ENCODE results near the gene POLD3. TPM values are rescaled to one million over a fixed set of nuclear protein-coding genes. Genes with fewer than 3 reads are reported as not detected.
A peak's percentile ranks its signal among the peaks of the same experiment; 100 is the strongest.

POLD3 gene
- total and polyA plus RNA-seq, 11 donors, result 2.8 to 14.7 (median 6.5) TPM

GRCh38 chr11:74570266-74571061 lies 21.9 kb upstream of the POLD3 start:
- intact Hi-C loops (cut with DNase I), result loop anchor here (1.0 to 10.0 kb wide), 9 partner anchors 116 to 316 kb away; no protein-coding TSS in a partner anchor
- peak in 4 of 5 donors; percentile 13 to 36 (median 32) for DNase-seq
- Histone ChIP-seq H3K36me3 (no peaks in the 10 kb centered on the region), H3K9me3 (no peaks in the 10 kb centered on the region), H3K27ac (no peak overlapping the region), H3K4me1 (no peaks in the 10 kb centered on the region), H3K4me3 (no peak overlapping the region), H3K27me3 (no peaks in the 10 kb centered on the region)
- 58 to 67% (median 62%) methylated on average over 8 of the region's 8 CpGs for WGBS, 4 donors
- TF ChIP-seq, protein P1, sequence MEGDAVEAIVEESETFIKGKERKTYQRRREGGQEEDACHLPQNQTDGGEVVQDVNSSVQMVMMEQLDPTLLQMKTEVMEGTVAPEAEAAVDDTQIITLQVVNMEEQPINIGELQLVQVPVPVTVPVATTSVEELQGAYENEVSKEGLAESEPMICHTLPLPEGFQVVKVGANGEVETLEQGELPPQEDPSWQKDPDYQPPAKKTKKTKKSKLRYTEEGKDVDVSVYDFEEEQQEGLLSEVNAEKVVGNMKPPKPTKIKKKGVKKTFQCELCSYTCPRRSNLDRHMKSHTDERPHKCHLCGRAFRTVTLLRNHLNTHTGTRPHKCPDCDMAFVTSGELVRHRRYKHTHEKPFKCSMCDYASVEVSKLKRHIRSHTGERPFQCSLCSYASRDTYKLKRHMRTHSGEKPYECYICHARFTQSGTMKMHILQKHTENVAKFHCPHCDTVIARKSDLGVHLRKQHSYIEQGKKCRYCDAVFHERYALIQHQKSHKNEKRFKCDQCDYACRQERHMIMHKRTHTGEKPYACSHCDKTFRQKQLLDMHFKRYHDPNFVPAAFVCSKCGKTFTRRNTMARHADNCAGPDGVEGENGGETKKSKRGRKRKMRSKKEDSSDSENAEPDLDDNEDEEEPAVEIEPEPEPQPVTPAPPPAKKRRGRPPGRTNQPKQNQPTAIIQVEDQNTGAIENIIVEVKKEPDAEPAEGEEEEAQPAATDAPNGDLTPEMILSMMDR (IDR thresholded peaks at IDR 0.05), result peak; percentile 60 to 77 (median 70)
- no peak for TF ChIP-seq POLR2A (IDR thresholded peaks at IDR 0.05)
- peak in 3 of 4 donors; percentile 70 to 87 (median 85) for ATAC-seq

DNA sequence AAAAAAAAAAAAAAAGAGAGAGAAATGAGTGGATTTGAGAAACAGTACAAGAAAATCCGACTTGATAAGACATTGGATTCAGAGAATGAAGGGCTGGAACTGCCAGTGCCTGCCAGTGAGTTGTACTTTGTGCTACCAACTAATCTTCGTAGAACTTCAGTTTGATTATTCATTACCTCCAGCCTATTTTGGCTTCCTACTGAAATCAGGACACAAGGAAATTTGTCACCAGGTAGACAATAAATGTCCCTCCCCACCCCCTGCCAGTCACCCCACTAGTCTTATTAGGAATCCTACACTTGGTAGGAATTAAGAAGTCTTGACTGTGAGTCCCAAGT lies 21.4 kb upstream of the POLD3 start:
- H3K4me3 ChIP-seq, result no peak overlapping the region
- intact Hi-C loops (cut with DNase I), result loop anchor here in 9 of 10 donors (2.0 to 10.0 kb wide), 8 partner anchors 116 to 316 kb away; no protein-coding TSS in a partner anchor
- no peaks in the 10 kb centered on the region for H3K4me1 ChIP-seq
- no peaks in the 10 kb centered on the region for H3K9me3 ChIP-seq
- WGBS, 4 donors, result 74 to 84% (median 82%) methylated on average over 2 of the region's 2 CpGs
- H3K27ac ChIP-seq, result no peak overlapping the region
- no peak for TF ChIP-seq POLR2A (IDR thresholded peaks at IDR 0.05)
- TF ChIP-seq, protein P1 (IDR thresholded peaks at IDR 0.05), result no peak
- ATAC-seq (no peak), DNase-seq (no peak)
- no peaks in the 10 kb centered on the region for H3K36me3 ChIP-seq
- no peaks in the 10 kb centered on the region for H3K27me3 ChIP-seq

GRCh38 chr11:74572349-74572748 lies 20.0 kb upstream of the POLD3 start:
- Histone ChIP-seq H3K36me3 (no peaks in the 10 kb centered on the region), H3K9me3 (no peaks in the 10 kb centered on the region), H3K27ac (no peak overlapping the region), H3K27me3 (no peaks in the 10 kb centered on the region), H3K4me1 (no peaks in the 10 kb centered on the region), H3K4me3 (no peak overlapping the region)
- WGBS, 4 donors, result 82 to 93% (median 86%) methylated on average over 4 of the region's 4 CpGs
- intact Hi-C loops (cut with DNase I), result loop anchor here in 9 of 10 donors (5.0 to 10.0 kb wide), 5 partner anchors 180 to 318 kb away; no protein-coding TSS in a partner anchor
- DNase-seq (no peak), ATAC-seq (no peak)
- TF ChIP-seq, protein P1 (IDR thresholded peaks at IDR 0.05), result no peak
- TF ChIP-seq POLR2A (IDR thresholded peaks at IDR 0.05), result no peak

GRCh38 chr11:74574563-74574962 lies 17.8 kb upstream of the POLD3 start:
- 90 to 91% (median 90%) methylated on average over 6 of the region's 6 CpGs for WGBS, 4 donors
- Histone ChIP-seq H3K27me3 (no peaks in the 10 kb centered on the region), H3K9me3 (no peaks in the 10 kb centered on the region), H3K4me1 (no peaks in the 10 kb centered on the region), H3K4me3 (no peak overlapping the region), H3K36me3 (no peaks in the 10 kb centered on the region), H3K27ac (no peak overlapping the region)
- intact Hi-C loops (cut with DNase I), result loop anchor here in 9 of 10 donors (5.0 to 10.0 kb wide), 5 partner anchors 182 to 320 kb away; no protein-coding TSS in a partner anchor
- DNase-seq (no peak), ATAC-seq (no peak)
- TF ChIP-seq, protein P1 (IDR thresholded peaks at IDR 0.05), result no peak
- TF ChIP-seq POLR2A (IDR thresholded peaks at IDR 0.05), result no peak

Data from heart left ventricle (tissue), 16 donors.